Caco-2 (cell line): ENCODE data around the gene SS18L1. TPM values are rescaled to one million over a fixed set of nuclear protein-coding genes. Genes with fewer than 3 reads are reported as not detected.

ENCODE experiments used
- BruUV-seq: library from RNA; stranded (reverse); fragments of 400-500 nt; replicated peaks from 2 replicates; lab custom pipeline; 2021; lab: Mats Ljungman, UMichigan
- CTCF ChIA-PET: fragments of 300-600 bp; sonication (Branson Sonifier 250); formaldehyde crosslinking; loops from one replicate; lab custom pipeline; 2022; ENCODE audit warnings: antibody characterized with exemption; lab: Charles Lee
- POLR2A ChIA-PET: fragments of 300-600 bp; sonication (Branson Sonifier 250); formaldehyde crosslinking; loops from one replicate; lab custom pipeline; 2022; ENCODE audit warnings: antibody characterized with exemption; lab: Charles Lee
- DNase-seq, 2 experiments: peaks; one replicate each; pipeline versions ENCODE4 v3.0.0 to v3.0.0-alpha.2; 2020 to 2022
- H3K27me3 ChIP-seq: replicated peaks from 2 replicates; pipeline ENCODE4 v1.6.0; 2011; ENCODE audit warnings: low read length; ENCODE audit not compliant: control insufficient read depth, insufficient read depth
- H3K36me3 ChIP-seq: 2 replicates; pipeline ENCODE4 v1.5.1; 2011; ENCODE audit warnings: low read length; ENCODE audit not compliant: control insufficient read depth, insufficient read depth
- H3K4me1 ChIP-seq: fragments of 250-450 bp; sonication (Bioruptor Pico); 2 replicates; pipeline ENCODE4 v1.5.1; 2020; ENCODE audit warnings: mild to moderate bottlenecking
- H3K4me3 ChIP-seq: 2 replicates; pipeline ENCODE4 v1.5.1; 2011; ENCODE audit warnings: low read depth, mild to moderate bottlenecking, control low read depth, low read length
- H3K9me3 ChIP-seq: fragments of 250-450 bp; sonication (Bioruptor Pico); 2 replicates; pipeline ENCODE4 v1.5.1; 2020; ENCODE audit warnings: mild to moderate bottlenecking, moderate library complexity
- H3K27ac Mint-ChIP-seq: one replicate; pipeline ENCODE4 v1.8.0; 2022; ENCODE audit warnings: mixed read lengths; ENCODE audit not compliant: unreplicated experiment
- H3K27me3 Mint-ChIP-seq: one replicate; pipeline ENCODE4 v1.8.0; 2022; ENCODE audit warnings: mixed read lengths; ENCODE audit not compliant: insufficient read depth, unreplicated experiment
- H3K36me3 Mint-ChIP-seq: one replicate; pipeline ENCODE4 v1.8.0; 2022; ENCODE audit warnings: mild to moderate bottlenecking, mixed read lengths; ENCODE audit not compliant: insufficient read depth, unreplicated experiment
- H3K4me1 Mint-ChIP-seq: one replicate; pipeline ENCODE4 v1.8.0; 2022; ENCODE audit warnings: low read depth, mixed read lengths; ENCODE audit not compliant: unreplicated experiment
- H3K4me3 Mint-ChIP-seq: one replicate; pipeline ENCODE4 v1.8.0; 2022; ENCODE audit warnings: mild to moderate bottlenecking, moderate library complexity, mixed read lengths; ENCODE audit not compliant: unreplicated experiment
- H3K9me3 Mint-ChIP-seq: one replicate; pipeline ENCODE4 v1.8.0; 2022; ENCODE audit warnings: mixed read lengths; ENCODE audit not compliant: unreplicated experiment
- intact Hi-C: fragments of 100-400 bp; cut with micrococcal nuclease; formaldehyde crosslinking; loops from one replicate; pipeline ENCODE4 v1.10.0; 2022; ENCODE audit not compliant: unreplicated experiment
- total RNA-seq: library from RNA; stranded (reverse); gene quantifications from 2 replicates; pipeline ENCODE4 v1.2.3, GENCODE V29; 2022
- TF ChIP-seq, protein P1 (sequence below), 2 experiments: fragments of 200-600 bp in 1 of 2; IDR thresholded peaks; 1 replicate in 1 of 2; 2 replicates in 1 of 2; pipeline versions ENCODE4 v1.5.1 to v1.8.0; 2011 to 2022; ENCODE audit warnings: antibody characterized with exemption in 1 of 2, control low read depth in 1 of 2, inconsistent platforms in 1 of 2, low read depth in 1 of 2, low read length in 1 of 2, mild to moderate bottlenecking in 1 of 2, moderate library complexity in 1 of 2; ENCODE audit not compliant: insufficient read depth in 1 of 2, severe bottlenecking in 1 of 2, unreplicated experiment in 1 of 2

SS18L1 gene
- total RNA-seq, 1 experiment from 2014 or later: 46.4 TPM

DNA sequence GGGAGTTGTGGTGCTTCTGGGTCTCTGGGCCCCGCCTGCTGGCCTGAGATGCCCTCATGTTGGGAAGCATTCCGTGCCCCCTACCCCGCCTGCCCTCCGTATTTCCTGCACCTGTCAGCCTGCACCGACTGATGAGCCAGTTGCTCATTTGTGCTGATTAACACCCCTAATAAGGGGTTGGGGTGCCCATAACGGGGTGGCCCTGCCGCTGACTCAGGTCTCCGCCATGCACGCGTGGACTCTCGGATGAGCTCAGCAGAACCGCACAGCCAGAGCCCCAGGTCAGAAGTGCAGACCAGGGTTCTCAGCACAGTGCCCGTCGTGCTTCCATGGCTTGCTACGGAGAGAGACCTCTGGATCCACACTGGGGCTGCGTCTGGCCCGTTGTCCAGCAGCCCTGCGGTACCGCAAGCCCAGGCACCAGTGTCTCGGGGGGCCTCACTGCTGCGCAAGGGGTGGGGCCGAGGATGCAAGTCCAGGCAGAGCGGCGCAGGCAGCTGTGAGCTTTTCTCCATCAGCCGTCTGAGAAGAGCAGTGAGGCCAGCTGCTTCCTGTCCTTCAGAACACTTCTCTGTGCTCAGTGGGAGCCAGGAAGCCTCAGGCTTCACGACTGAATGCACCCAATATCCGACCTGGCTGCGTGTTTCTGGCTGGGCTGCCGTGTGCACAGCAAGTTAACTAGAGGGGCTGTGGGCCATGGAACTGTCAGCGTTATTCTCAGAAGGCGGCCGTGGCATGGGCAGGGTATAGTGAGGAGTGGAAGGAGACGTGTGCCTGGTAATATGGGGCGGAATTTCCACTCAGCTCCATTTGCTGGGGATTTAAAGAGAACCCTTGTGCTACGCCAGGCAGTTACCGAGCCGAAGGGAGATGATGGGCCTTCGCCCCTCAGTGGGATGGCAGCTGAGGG, 57.9 kb downstream of the SS18L1 start:
- peaks cover 6% of the 10 kb centered on the region for H3K36me3 ChIP-seq
- no peaks in the 10 kb centered on the region for H3K27me3 ChIP-seq
- POLR2A ChIA-PET: no interaction called here
- H3K27me3 Mint-ChIP-seq: no peaks in the 10 kb centered on the region
- CTCF ChIA-PET: interaction anchor here (0.6 kb wide), 1 partner anchor 13 kb away, joined by 4 read pairs; no protein-coding TSS in a partner anchor
- no peaks in the 10 kb centered on the region for H3K4me1 Mint-ChIP-seq
- H3K4me3 ChIP-seq: no peak overlapping the region
- H3K4me1 ChIP-seq: no peaks in the 10 kb centered on the region
- H3K9me3 Mint-ChIP-seq: no peaks in the 10 kb centered on the region
- H3K27ac Mint-ChIP-seq: no peak overlapping the region
- no peaks in the 10 kb centered on the region for H3K9me3 ChIP-seq
- no peak for DNase-seq
- no TSS peak for BruUV-seq
- TF ChIP-seq, protein P1, sequence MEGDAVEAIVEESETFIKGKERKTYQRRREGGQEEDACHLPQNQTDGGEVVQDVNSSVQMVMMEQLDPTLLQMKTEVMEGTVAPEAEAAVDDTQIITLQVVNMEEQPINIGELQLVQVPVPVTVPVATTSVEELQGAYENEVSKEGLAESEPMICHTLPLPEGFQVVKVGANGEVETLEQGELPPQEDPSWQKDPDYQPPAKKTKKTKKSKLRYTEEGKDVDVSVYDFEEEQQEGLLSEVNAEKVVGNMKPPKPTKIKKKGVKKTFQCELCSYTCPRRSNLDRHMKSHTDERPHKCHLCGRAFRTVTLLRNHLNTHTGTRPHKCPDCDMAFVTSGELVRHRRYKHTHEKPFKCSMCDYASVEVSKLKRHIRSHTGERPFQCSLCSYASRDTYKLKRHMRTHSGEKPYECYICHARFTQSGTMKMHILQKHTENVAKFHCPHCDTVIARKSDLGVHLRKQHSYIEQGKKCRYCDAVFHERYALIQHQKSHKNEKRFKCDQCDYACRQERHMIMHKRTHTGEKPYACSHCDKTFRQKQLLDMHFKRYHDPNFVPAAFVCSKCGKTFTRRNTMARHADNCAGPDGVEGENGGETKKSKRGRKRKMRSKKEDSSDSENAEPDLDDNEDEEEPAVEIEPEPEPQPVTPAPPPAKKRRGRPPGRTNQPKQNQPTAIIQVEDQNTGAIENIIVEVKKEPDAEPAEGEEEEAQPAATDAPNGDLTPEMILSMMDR (IDR thresholded peaks at IDR 0.05; ENCODE audit: insufficient read depth in 1 of 2, low read depth in 1 of 2, low read length in 1 of 2, severe bottlenecking in 1 of 2, unreplicated experiment in 1 of 2): no peak
- peaks cover 83% of the 10 kb centered on the region for H3K36me3 Mint-ChIP-seq
- H3K4me3 Mint-ChIP-seq: no peak overlapping the region
- intact Hi-C loops: no loop called here

DNA sequence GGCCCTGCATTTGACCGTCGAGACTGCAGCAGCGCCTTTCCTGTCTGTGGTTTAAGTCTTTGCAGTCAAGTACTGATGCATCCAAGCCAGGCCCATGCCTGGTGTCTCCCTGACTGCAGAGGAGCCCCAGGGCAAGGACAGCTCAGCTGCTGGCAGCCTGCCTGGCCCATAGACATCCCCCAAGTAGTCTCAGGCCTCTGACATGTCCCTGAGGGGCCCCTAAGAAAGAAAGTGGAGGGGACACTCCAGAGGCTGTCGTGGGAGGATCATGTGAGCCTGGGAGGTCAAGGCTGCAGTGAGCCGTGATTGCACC, 58.5 kb downstream of the SS18L1 start:
- TF ChIP-seq, protein P1 (IDR thresholded peaks at IDR 0.05; ENCODE audit: insufficient read depth in 1 of 2, low read depth in 1 of 2, low read length in 1 of 2, severe bottlenecking in 1 of 2, unreplicated experiment in 1 of 2): no peak
- Mint-ChIP-seq H3K4me3 (no peak overlapping the region), H3K9me3 (no peaks in the 10 kb centered on the region), H3K4me1 (no peaks in the 10 kb centered on the region), H3K27ac (no peak overlapping the region), H3K27me3 (no peaks in the 10 kb centered on the region), H3K36me3 (peaks cover 79% of the 10 kb centered on the region)
- POLR2A ChIA-PET: no interaction called here
- Histone ChIP-seq H3K27me3 (no peaks in the 10 kb centered on the region), H3K4me1 (no peaks in the 10 kb centered on the region), H3K9me3 (no peaks in the 10 kb centered on the region), H3K4me3 (no peak overlapping the region), H3K36me3 (peaks cover 6% of the 10 kb centered on the region)
- DNase-seq: no peak
- intact Hi-C loops: no loop called here
- no TSS peak for BruUV-seq
- CTCF ChIA-PET: no interaction called here

DNA sequence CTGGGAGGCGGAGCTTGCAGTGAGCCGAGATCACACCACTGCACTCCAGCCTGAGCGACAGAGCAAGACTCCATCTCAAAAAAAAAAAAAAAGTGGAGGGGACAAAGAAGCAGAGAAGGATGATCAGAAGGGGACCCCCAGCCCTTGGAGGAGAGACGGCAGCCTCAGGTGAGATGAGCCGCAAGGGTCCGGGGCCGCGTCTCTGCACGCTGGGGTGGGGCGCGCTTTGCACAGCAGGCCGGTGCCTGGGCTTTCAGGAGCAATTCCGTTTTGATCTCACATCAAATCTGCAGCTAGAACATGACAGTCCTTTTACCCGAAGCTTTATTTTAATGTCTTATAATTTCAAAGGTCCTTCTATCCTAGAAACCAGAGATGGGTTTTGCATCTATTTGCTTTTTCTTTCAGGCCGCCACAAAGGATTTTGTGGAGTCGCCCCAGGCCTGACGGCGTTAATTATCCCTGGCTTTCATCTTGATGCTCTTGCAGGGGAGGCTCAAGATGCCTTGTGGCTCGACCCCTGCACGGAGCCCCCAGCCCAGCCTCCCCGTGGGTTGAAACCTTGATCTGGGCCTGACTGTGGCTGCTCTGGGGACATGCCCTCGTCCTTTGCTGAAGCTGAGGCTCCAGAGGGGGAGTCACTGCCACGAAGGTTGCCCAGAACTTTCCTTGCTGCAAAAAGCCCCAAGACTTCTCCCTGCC, 59.3 kb downstream of the SS18L1 start:
- H3K27me3 ChIP-seq: no peaks in the 10 kb centered on the region
- H3K4me3 Mint-ChIP-seq: no peak overlapping the region
- H3K4me3 ChIP-seq: no peak overlapping the region
- no peaks in the 10 kb centered on the region for H3K9me3 ChIP-seq
- DNase-seq: no peak
- no peak overlapping the region for H3K27ac Mint-ChIP-seq
- ChIA-PET POLR2A (no interaction called here), CTCF (no interaction called here)
- peaks cover 4% of the 10 kb centered on the region; the same call in 1 of the 2 replicates for H3K36me3 ChIP-seq
- no peaks in the 10 kb centered on the region for H3K9me3 Mint-ChIP-seq
- BruUV-seq: TSS peak; percentile 53
- TF ChIP-seq, protein P1 (IDR thresholded peaks at IDR 0.05; ENCODE audit: insufficient read depth in 1 of 2, low read depth in 1 of 2, low read length in 1 of 2, severe bottlenecking in 1 of 2, unreplicated experiment in 1 of 2): no peak
- intact Hi-C loops: no loop called here
- H3K27me3 Mint-ChIP-seq: no peaks in the 10 kb centered on the region
- H3K4me1 Mint-ChIP-seq: no peaks in the 10 kb centered on the region
- peaks cover 71% of the 10 kb centered on the region for H3K36me3 Mint-ChIP-seq
- H3K4me1 ChIP-seq: no peaks in the 10 kb centered on the region
